DMS114 treated with DMSO at 0.1 percent for 48 hours (cell line): ENCODE results near the gene DOK7.

ENCODE experiments used
- DNase-seq: peaks from one replicate; lab custom pipeline; 2025; ENCODE audit not compliant: unreplicated experiment; lab: John Stamatoyannopoulos, UW

DOK7 gene

GRCh38 chr4:3473996-3474765, 11.1 kb downstream of the DOK7 start:
- DNase-seq, result no peak

- no peak for DNase-seq
These were observed 12.1 kb downstream of the DOK7 start for GRCh38 chr4:3475041-3475712.

- DNase-seq, result no peak
These were observed 12.7 kb downstream of the DOK7 start for GRCh38 chr4:3475713-3476260.

- no peak for DNase-seq
These were observed 13.2 kb downstream of the DOK7 start for GRCh38 chr4:3476341-3476747.

- no peak for DNase-seq
These were observed 14.0 kb downstream of the DOK7 start for GRCh38 chr4:3476936-3477749.

GRCh38 chr4:3477750-3478430, 14.8 kb downstream of the DOK7 start:
- DNase-seq, result no peak

GRCh38 chr4:3478446-3479357, 15.6 kb downstream of the DOK7 start:
- no peak for DNase-seq

GRCh38 chr4:3479358-3480101, 16.4 kb downstream of the DOK7 start:
- DNase-seq, result no peak

- peak; percentile 52 for DNase-seq
These were observed 17.5 kb downstream of the DOK7 start for GRCh38 chr4:3480528-3481112.

GRCh38 chr4:3481113-3481531, 18.0 kb downstream of the DOK7 start:
- DNase-seq, result no peak

GRCh38 chr4:3481783-3482393, 18.8 kb downstream of the DOK7 start:
- DNase-seq, result no peak

- no peak for DNase-seq
These were observed 19.6 kb downstream of the DOK7 start for GRCh38 chr4:3482707-3483106.

- no peak for DNase-seq
These were observed 20.4 kb downstream of the DOK7 start for GRCh38 chr4:3483471-3483921.

- no peak for DNase-seq
These were observed 21.2 kb downstream of the DOK7 start for GRCh38 chr4:3484057-3484973.

- no peak for DNase-seq
These were observed 22.1 kb downstream of the DOK7 start for GRCh38 chr4:3485011-3485791.

- DNase-seq, result no peak
These were observed 22.9 kb downstream of the DOK7 start for GRCh38 chr4:3485886-3486540.
